NOMO-1 (cell line): Measurements from ENCODE around the gene ADCY4.
A peak's percentile ranks its signal among the peaks of the same experiment; 100 is the strongest.
"Not testable (repeated sequence)": the region's sequence is repeated elsewhere in the genome, so short reads cannot be mapped to it uniquely, and the experiment has no call there.

ENCODE experiments used
- DNase-seq, 2 experiments: peaks; one replicate each; lab custom pipeline; 2025; ENCODE audit not compliant: unreplicated experiment in 2 of 2; lab: John Stamatoyannopoulos, UW

The ADCY4 gene

DNA sequence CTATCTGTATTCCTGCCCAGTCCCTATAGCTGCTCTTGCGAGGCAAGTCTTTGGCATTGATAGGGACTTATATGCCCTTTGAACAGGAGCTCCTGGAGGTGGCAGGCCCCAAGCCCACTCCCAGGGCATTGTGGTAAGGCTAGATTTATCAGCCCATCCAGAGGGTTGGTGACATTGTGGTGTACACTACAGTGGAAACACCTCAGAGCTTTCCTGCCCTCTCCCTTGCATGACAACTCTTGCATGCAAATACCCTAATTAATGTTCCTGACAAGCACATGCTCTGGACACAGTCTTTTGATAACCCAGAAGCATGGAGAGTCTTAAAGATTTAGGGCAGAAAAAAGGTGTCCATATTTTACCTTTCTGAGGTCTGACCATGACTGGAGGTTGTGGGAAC lies 5.7 kb upstream of the ADCY4 start:
- DNase-seq, result no peak

DNA sequence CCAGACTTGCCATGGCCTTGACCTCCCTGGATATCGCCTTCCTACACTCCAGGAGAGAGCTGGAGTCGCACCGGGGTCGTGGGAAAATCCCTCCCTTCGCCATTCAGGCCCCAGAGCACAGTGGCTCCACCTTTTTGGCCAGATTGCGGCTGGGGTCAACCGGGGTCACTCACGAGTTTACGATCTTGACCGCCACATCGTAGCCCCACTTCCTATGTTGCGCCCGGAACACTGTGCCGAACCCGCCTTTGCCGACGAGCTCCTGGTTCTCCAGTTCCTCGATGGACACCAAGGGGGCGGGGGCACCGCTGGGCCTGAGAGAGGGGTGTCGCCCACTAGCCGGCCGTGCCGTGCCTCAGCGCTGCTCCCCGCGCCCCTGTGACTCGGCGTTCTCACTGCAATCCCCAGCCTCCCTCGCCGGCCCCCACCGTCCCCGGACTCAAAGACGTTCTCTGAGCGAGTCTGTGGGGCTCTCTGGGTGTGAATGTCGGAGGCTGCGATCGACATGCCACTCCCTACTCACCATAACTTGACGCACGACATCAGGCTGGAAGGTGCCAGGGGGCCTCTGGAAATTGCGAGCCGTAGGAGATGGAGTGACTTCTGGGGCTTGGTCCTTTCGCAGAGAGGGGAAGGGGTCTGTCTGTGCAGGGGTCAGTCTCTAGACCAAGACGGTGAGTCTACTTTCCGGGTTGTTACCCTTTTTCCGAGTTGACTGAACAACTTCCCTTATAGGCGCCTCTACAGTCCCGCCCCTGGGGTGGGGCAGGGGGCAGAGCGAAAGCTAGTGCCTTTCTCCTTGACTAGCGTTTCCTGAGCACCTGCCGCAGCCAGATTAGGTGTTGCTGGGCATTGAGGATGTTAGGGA lies 4.6 kb upstream of the ADCY4 start, which contains the start of gene RIPK3:
RIPK3 (minus strand) TSS at position 708 of the 868 bp plus-strand sequence; CDS start at position 543, 165 bp downstream.
- DNase-seq, result peak; percentile 74 to 76

DNA sequence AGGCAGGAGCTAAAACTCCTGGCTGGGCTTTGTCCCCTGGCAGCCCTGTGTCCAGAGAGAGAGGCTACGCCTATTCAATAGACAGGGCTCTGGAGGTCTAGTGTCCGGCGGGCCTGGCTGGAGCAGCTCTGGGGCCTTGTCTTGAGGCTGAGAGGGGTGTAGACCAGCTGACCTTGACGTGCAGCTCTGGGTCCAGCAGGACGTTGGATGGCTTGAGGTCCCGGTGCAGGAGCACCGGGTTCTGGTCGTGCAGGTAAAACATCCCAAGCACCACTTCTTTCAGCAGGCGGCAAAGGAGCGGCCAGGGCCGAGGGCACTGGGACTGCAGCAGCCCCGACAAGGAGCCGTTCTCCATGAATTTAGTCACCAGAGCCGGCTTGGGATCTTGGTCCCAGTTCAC lies 4.0 kb upstream of the ADCY4 start:
- no peak for DNase-seq

DNA sequence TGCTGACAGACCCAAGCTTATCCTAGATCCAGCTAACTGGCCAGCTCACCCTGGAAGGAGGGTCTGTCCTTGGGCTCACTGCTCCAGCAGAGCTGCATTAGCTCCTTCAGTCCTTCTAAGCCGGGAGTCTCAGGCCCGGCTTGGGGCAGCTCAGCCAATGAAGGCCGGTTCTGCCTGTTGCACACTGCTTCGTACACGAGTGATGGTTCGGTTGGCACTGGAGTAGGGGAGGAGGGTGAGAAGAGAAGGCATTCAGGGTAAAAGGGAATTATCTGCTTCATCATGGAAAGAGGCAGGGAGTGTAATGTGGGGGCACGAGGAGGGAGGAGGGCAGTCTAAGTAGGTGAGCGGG lies 2.9 kb upstream of the ADCY4 start:
- DNase-seq, result no peak

DNA sequence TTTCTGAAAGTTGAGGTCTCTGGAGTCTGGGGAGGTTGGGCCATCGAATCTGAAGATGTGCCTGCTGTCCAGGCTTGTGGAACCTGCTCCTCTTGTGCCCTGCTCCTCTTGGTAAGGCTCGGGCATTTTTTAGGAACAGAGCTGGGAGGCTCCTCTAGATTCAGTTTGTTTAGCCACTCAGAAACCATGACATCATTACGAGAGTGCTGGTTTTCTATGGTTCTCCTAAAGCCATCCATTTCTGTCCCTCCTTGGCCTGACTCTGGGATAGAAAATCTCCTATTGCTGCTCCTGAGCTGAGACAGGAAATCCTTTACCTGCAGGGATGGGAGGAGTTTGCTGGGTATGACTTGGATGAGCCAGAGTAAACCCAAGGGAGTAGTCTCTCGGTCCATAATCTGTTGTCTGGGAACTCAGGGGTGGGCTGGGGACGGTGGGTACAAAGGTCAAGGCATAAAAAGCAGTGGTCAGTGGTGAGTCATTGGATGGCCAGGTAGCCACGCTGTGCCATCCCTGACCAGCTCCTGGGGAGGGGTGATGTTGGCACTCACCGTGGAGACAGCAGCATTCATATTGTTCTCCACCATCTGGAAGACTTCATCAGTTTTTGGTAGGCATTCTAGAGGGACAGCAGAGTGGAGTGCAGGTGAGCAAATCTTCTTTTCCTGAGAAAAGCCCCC lies 2.4 kb upstream of the ADCY4 start:
- DNase-seq, result no peak

DNA sequence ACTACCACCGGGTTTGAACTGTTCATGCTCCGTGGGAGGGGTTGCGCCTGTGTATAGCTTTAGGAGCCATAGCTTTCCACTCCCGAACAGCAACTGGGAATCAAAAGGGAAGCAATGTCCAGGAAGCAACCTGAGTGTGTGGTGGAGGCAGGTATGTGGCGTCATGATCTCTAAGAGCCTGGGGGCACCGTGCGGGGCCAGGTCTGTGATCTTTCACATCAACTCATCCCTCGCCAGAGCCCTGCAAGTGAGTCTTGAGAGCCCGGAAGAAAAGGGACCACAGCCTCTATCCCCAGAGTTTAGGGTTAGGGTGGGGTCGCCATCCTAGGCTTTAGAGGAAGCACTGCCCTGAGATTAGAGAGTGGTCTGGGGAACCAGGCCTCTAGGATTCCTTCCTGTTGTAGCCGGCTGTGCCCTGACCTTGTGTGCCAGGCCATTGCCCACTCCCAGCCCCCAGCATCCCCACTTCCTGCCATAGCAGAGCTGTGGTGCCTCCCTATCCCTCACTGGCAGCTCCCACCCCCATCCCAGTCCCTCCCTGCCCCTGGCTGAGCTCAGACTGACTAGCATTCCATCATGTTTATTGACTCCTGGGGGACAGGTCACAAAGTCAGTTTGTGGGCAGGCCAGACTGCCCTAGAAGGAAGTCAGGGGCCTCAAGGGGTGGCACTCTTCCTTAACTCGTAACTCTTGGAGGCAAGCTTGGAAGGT lies 745 bp upstream of the ADCY4 start:
- DNase-seq, result peak; percentile 50 to 58

DNA sequence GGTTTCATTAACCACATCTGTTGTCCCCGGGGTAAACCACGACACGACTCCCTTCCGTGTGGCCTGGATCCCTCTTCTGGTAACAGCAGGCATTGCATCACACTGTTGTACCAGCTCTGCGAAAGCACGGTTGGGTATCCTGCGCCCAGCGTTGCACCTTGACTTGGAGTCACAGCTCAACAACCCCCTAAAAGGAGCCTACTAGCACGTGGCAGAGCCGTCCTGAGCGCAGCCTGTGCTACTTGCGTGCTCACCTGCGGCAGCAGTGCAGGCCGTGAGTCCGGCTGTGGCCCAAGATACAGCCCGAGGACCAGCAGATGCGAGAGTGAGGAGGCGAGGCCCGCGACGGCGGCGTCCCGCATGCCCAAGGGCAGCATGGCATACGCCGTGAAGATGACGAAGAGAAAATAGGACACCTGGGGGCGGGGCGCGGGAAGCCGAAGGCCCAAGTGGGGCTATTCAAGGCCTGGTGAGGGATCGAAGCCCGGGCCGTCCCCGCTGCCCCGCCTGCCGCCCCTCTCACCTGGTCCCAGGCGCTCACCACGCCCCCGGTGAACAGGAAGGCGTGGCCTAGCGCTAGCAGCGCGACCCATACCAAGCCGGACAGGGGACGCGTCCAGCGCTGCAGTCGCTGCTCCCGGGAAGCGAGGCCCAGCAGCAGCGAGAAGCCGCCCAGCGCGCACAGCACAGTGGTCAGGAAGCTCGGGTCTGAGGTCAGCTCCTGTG lies 2.4 kb downstream of the ADCY4 start:
- peak; percentile 39 to 76 for DNase-seq

DNA sequence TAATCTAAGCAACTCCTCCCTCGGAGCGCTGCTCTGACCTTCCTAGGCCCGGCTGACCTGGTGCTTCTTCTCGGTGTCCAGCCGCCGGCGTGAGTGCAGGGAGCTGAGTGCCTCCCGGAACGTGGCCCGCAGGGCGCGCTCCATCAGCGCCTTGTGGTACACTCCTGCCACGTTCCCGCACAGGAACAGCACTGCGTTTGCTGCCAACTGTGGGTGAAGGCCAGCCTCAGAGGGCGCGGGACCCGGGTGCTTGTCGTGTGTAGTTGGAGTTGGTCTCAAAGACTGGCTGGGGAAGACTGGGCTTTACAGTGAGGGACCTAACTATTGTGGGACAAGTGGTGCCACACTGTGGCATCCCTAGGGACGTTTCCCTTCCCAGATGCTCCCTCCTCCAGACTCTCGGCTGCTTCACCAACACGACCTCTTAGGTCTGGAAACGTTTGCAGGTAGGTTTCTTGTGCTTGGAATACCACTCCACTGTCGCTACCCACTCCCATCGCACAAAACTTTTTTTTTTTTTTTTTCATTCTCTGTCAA lies 3.1 kb downstream of the ADCY4 start:
- DNase-seq, result no peak

DNA sequence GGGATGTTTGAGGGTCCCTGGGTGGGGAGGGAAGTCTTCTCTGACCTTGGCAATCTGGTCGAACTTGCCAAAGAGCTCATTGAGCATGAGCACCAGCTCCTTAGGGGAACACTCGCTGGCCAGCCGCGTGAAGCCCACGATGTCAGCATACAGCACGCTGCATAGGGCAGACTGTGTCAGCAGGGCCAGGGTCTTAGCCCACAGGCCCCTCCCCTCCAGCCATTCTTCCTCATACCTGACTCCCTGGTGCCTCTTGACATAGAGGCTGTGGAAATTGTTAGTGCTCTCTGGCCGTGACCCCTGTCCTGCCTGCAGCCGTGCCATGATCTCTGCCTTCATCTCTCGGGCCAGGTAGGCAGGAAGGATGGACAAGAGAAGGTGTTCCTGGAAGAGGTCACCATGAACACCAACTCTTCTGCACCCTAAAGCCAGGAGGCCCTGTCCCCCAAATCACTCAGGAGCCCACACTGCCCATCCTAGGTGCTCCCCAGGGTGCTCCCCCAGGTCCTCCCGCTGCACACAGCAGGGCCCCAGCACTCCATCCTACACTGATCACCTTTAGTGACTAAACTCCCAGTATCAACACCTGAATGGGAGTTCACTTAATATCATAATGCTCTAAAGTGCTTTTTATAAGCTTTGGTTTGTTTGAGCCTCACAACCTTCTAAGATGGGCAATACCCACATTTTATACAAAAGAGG lies 3.7 kb downstream of the ADCY4 start:
- no peak for DNase-seq

DNA sequence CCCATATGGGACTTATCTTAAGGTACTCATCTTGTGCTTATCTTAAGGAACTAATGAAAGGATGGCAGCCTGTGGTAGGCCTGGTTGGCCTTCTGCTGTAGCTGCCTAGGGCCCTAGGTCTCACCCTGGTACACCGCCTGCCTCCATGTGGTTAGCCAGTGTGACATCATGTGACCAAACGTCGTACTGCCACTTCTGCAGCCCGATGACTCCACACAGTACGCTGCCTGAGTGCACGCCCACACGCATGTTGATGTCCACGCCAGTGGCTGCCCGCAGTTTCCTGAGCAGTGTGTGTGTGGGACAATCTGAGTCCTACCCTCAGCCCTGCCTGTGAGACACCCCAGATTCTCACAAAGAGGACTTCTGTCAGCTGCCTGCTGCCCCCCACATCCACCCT lies 5.1 kb downstream of the ADCY4 start:
- DNase-seq, result peak; percentile 35 to 56

DNA sequence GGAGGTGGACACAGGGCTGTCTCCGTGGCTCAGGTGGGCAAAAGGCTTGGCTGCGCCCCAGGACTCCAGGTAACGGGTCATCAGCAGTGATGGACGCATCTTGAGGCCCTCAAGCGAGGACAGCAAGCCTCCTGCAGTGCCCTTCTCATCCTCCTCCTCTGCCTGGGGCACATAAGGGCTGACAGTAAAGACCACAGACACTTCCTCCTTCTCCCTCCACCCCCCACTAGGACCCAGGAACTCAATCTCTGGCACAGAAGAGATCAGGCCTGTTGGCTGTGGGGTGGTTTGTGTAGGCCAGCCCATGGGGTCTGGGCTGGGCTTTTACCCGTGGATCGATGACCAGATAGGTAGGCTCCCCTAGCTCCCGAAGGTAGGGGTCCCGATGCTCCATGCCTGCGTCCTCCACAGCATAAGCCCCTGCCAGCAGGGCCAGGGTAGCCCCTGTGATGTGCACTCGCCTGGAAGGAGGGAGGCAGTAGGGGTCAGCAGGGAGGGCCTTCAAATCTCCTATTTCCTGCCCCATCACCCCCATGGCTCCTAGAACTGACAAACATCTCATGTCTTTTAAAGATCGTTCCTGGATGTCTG lies 5.7 kb downstream of the ADCY4 start:
- DNase-seq, result no peak

DNA sequence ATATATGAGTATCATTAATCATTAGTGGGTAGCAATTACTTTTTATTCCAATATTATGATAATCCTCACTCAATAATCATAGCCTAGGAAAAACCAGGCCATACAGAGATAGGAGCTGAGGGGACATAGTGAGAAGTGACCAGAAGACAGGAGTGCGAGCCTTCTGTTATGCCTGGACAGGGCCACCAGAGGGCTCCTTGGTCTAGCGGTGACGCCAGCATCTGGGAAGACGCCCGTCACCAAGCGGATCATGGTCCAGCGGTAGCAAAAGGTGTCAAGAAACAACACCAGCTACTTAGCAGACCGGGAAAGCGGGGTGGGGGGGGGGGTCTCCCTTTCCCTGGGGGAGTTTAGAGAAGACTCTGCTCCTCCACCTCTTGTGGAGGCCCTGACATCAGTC lies 7.0 kb downstream of the ADCY4 start:
- not testable (repeated sequence) for DNase-seq

DNA sequence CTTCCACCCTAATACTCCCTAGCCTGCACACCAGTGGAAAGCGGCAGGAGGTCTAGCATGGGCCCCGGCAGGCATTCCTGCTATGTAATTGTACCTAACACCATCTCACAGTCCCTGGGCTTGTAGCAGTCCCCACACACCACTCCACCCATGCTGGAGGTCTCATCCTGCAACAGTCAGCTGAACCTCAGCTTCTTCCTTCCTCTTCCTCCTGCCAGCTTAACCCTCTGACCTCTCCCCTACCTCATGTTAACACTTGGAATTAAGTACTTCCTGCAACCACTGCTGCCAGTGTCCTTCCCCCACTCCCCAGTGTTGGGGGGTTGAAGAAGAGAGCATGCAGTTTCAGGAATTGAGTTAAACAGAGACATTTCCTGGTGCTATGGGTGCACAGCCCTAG lies 7.6 kb downstream of the ADCY4 start:
- DNase-seq, result peak; percentile 25 to 37

DNA sequence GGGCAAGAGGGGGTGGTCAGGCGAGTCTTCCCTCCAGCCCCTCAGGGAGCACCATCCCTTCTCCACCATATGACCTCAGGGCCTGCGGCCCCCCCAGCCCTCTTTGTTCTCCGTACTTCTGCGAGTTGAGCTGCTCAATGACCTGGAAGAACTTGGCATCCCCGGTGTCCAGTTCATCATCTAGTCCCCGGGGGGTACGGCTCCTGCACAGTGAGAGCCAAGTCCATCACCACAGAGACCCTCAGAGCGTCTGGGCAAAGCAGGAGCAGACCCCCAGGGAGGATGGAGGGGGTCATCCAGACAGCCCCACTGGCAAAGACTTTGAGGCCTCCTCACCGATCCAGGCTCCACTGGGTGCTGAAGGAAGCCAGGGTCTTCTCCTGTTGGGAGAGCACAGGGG lies 8.9 kb downstream of the ADCY4 start:
- no peak for DNase-seq

DNA sequence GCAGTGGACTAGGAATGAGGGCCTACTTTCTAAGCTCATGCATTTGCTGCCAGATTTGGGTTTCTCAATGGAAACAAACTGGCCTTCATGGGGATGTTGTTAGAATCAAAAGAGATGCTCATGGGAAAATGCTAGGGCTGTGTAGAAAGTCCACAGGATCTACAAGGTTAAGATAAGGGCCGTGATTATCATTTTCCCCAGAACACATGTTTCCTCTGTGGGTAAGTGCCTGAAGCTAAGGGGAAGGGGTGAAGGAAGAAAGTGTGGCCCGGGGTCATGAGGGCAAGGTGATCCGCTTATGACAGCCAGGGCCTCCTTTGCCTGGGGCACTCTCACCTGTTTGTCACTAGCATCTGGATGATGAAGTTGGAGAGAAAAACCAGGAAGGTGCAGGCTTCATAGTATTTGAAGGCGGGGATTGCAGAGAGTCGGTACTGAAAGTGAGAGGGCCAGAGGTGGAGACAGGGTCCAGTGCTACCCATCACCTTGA lies 9.8 kb downstream of the ADCY4 start:
- DNase-seq, result no peak

DNA sequence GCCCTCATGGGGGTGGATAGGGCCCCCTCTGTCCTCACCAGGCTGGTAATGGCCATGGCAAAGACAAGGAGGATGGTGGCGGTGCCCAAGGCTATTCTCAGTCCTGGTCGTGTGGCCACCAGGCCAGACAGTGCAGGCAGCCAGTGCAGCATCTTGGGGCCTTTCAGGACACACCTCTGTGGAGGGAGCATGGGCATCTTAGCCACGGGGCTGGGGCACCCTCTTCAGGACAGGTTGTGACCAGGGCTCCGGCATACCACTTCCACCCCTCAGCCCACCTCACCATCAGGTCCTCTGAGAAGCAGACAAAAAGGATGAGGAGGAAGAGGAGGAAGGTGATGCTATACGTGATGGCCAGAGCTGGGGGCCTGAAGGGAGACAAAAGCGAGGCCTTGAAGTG lies 10.8 kb downstream of the ADCY4 start:
- DNase-seq, result no peak

DNA sequence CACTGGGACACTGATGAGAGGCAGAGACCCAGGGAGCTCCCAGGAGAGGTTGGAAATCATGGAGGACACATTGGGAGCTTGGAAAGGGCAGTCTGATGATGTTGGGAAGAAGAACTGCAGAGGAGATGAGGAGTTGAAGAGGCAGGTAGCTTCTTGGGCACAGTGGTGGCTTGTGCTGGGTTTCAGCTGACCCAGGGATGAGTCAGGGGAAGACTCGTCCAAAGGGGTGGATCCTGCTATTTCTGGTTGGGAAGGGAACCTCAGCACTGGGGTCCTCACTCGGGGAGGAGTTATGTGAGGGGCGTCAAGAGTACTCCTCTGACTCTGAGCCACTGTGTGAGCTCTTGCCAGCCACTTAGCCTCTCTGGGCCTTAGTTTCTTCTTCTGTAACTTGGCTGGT lies 11.5 kb downstream of the ADCY4 start:
- no peak for DNase-seq

DNA sequence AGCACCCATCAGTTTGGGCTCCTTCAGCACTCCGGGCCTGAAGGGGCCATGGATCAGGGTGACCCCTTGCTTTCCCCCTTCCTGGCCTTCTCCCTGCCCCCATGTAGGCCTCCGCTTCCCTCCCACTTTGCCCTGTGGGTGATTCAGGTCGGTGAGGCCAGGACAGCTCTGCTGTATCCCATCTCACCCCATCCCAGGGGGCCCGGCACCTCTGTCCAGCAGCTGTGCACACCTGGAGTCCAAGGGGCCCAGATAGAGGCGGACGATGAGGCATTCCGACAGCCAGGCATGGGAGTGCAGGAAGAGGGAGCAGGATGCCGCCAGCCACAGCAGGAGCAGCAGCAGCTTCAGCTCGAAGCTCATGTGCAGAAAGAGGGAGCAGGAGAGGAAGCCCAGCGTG lies 12.2 kb downstream of the ADCY4 start:
- no peak for DNase-seq

DNA sequence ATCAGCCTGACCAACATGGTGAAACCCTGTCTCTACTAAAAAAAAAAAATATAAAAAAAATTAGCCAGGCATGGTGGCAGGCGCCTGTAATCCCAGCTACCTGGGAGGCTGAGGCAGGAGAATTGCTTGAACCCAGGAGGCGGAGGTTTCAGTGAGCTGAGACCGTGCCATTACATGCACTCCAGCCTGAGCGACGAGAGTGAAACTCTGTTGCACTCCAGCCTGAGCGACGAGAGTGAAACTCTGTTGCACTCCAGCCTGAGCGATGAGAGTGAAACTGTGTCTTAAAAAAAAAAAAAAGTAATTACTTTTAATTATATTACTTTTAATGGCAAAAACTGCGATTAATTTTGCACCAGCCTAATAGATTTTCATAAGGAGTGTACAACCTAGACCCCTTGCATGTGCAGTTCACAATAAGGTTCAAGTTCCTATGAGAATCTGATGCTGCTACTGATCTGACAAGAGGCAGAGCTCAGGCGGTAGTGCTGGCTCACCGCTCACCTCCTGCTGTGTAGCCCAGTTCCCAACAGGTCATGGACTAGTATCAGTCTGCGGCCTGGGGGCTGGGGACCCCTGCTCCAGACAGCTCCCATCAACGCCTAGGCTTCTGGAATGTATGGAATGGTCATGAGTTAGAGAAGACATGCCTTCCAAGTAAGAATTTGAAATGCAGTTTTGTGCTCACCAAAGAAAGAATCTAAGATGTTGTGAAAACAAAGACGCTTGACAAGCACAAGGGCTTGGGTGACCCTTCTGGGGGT lies 13.5 kb downstream of the ADCY4 start:
- DNase-seq, result no peak
